RWPE1 (cell line): ENCODE data around the gene EXOC5.

Source experiments
- CTCF ChIA-PET: fragments of 350-600 bp; sonication (Branson Sonifier 250); formaldehyde crosslinking; extraction: SDS; loops from one replicate; lab custom pipeline; 2021; lab: Yijun Ruan, JAX
- POLR2A ChIA-PET: fragments of 400-600 bp; formaldehyde crosslinking; extraction: SDS; loops from one replicate; lab custom pipeline; 2020; ENCODE audit warnings: antibody characterized with exemption; ENCODE audit not compliant: low non-redundant PET; lab: Yijun Ruan, JAX
- DNase-seq: peaks from one replicate; pipeline ENCODE4 v3.0.0; 2012; ENCODE audit warnings: low spot score
- H3K27ac ChIP-seq: fragments of 450-650 bp; 2 replicates; pipeline ENCODE4 v1.5.1; 2017
- CTCF ChIP-seq: fragments of 450-650 bp; conservative IDR thresholded peaks from 2 replicates; pipeline ENCODE4 v1.5.1; 2017; ENCODE audit warnings: low read depth, mild to moderate bottlenecking

The EXOC5 gene

GRCh38 chr14:57277062-57277461 is 8.4 kb upstream of the EXOC5 start:
- TF ChIP-seq CTCF, result no peak
- ChIA-PET POLR2A (no interaction called here), CTCF (no interaction called here)
- DNase-seq, result no peak
- H3K27ac ChIP-seq, result no peak overlapping the region

- H3K27ac ChIP-seq, result no peak overlapping the region
- no peak for TF ChIP-seq CTCF
- ChIA-PET CTCF (no interaction called here), POLR2A (no interaction called here)
- no peak for DNase-seq
Observed at GRCh38 chr14:57275023-57275664, 6.4 kb upstream of the EXOC5 start.

GRCh38 chr14:57274551-57274950 is 5.8 kb upstream of the EXOC5 start:
- H3K27ac ChIP-seq, result no peak overlapping the region
- DNase-seq, result no peak
- no peak for TF ChIP-seq CTCF
- ChIA-PET POLR2A (no interaction called here), CTCF (no interaction called here)

GRCh38 chr14:57273236-57273635 is 4.5 kb upstream of the EXOC5 start:
- H3K27ac ChIP-seq, result no peak overlapping the region
- ChIA-PET POLR2A (no interaction called here), CTCF (interaction anchor here (0.7 kb wide), 1 partner anchor 1115 kb away, joined by 3 read pairs; no protein-coding TSS in a partner anchor)
- no peak for DNase-seq
- no peak for TF ChIP-seq CTCF

- no peak for TF ChIP-seq CTCF
- ChIA-PET POLR2A (no interaction called here), CTCF (no interaction called here)
- DNase-seq, result no peak
- H3K27ac ChIP-seq, result no peak overlapping the region
Observed at GRCh38 chr14:57266065-57266464, 2.6 kb downstream of the EXOC5 start.

- ChIA-PET POLR2A (no interaction called here), CTCF (no interaction called here)
- no peak overlapping the region for H3K27ac ChIP-seq
- no peak for DNase-seq
- TF ChIP-seq CTCF, result no peak
Observed at GRCh38 chr14:57262117-57262516, 6.6 kb downstream of the EXOC5 start.

- no peak for TF ChIP-seq CTCF
- ChIA-PET POLR2A (no interaction called here), CTCF (interaction anchor here (0.7 kb wide), 1 partner anchor 29 kb away, joined by 3 read pairs; no protein-coding TSS in a partner anchor)
- DNase-seq, result no peak
- no peak overlapping the region for H3K27ac ChIP-seq
Observed at GRCh38 chr14:57261604-57262003, 7.1 kb downstream of the EXOC5 start.
